HG02970 (cell line): ENCODE results near the gene RPS6KA4.

Experiments
- ATAC-seq: cut with Tn5 transposase; IDR thresholded peaks from one replicate; pipeline ENCODE4 v1.9.1; 2021; ENCODE audit warnings: mild to moderate bottlenecking, moderate library complexity, moderate number of reproducible peaks; ENCODE audit not compliant: unreplicated experiment, low FRiP score

RPS6KA4 gene

GRCh38 chr11:64384028-64384737, 25.2 kb downstream of the RPS6KA4 start:
- ATAC-seq: no peak

GRCh38 chr11:64384981-64385944, 26.3 kb downstream of the RPS6KA4 start:
- no peak for ATAC-seq

- ATAC-seq: no peak
Measured at GRCh38 chr11:64385945-64386704, 27.2 kb downstream of the RPS6KA4 start.

- no peak for ATAC-seq
Measured at GRCh38 chr11:64387916-64388315, 29.0 kb downstream of the RPS6KA4 start.

GRCh38 chr11:64388894-64389293, 29.9 kb downstream of the RPS6KA4 start:
- no peak for ATAC-seq

GRCh38 chr11:64389851-64390250, 30.9 kb downstream of the RPS6KA4 start:
- no peak for ATAC-seq

GRCh38 chr11:64390558-64390957, 31.6 kb downstream of the RPS6KA4 start:
- ATAC-seq: no peak

GRCh38 chr11:64391839-64392238, 32.9 kb downstream of the RPS6KA4 start:
- no peak for ATAC-seq

- no peak for ATAC-seq
Measured at GRCh38 chr11:64395545-64396078, 36.6 kb downstream of the RPS6KA4 start.

GRCh38 chr11:64396079-64396591, 37.2 kb downstream of the RPS6KA4 start:
- no peak for ATAC-seq

GRCh38 chr11:64400102-64400501, 41.1 kb downstream of the RPS6KA4 start:
- ATAC-seq: no peak

GRCh38 chr11:64400667-64401066, 41.7 kb downstream of the RPS6KA4 start:
- ATAC-seq: no peak

GRCh38 chr11:64401775-64402174, 42.8 kb downstream of the RPS6KA4 start:
- ATAC-seq: no peak

GRCh38 chr11:64403106-64403505, 44.1 kb downstream of the RPS6KA4 start:
- ATAC-seq: no peak

- ATAC-seq: no peak
Measured at GRCh38 chr11:64406221-64406946, 47.4 kb downstream of the RPS6KA4 start.

GRCh38 chr11:64407221-64407620, 48.3 kb downstream of the RPS6KA4 start:
- ATAC-seq: no peak

GRCh38 chr11:64407630-64408029, 48.7 kb downstream of the RPS6KA4 start:
- ATAC-seq: no peak

- ATAC-seq: no peak
Measured at GRCh38 chr11:64409278-64409677, 50.3 kb downstream of the RPS6KA4 start.

GRCh38 chr11:64409707-64410403, 50.9 kb downstream of the RPS6KA4 start:
- ATAC-seq: no peak
